Hematopoietic multipotent progenitor cell treated with erythropoietin and hydrocortisone succinate and interleukin-3 and kit ligand, for 4 days (in vitro differentiated cells): Measurements from ENCODE around the gene MCF2L.

Source experiments
- DNase-seq: peaks from one replicate; pipeline ENCODE4 v3.0.0-alpha.2; 2015

The MCF2L gene

DNA sequence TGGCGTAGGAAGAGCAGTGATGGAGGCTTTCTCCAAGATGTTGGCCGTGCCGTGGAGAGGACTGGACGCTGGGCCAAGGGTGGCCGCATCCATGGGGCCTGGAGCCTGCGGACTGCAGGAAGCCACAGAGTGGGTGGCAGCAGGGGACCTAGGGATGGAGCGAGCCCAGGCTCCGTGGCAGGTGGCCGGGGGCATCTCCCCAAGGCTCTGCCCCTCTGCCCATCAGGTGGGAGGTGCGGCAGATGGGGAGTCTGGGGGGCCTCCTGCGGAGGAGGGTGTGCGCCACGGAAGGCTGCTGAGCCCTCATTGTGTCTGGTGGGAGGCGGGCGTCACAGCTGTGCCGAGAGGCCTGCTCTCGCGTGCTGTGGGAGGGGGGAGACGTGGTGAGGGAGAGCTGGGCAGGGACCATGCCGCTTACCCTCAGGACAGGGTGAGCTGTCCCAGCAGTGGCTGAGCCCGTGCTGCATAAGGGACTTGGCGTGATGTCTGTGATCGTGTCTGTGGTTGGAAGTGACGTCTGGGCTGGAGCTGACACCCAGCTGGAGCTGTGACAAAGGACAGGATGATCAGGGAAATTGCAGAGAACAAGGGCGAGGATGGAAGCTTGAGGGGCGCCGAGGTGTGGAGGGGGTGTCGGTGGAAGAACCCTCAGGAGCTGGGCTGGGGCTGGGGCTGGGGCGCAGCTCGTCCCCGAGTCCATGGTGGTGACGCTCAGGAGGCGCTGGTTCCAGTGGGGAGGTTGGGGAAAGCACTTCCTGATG, 13.4 kb downstream of the MCF2L start:
- DNase-seq = no peak

DNA sequence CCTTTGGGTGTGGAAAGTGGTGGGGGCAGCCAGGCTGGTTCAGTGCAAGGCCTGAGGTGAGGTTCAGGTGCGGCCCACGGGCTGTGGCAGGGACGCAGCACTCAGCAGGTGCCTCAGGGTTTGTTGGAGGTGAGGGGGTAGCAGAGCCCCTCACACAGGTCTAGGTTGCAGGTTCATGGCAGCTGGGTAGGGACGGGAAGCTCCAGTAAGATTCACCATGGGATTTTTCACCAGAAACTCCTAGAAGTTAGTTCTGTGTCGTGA, 14.0 kb downstream of the MCF2L start:
- DNase-seq = no peak

DNA sequence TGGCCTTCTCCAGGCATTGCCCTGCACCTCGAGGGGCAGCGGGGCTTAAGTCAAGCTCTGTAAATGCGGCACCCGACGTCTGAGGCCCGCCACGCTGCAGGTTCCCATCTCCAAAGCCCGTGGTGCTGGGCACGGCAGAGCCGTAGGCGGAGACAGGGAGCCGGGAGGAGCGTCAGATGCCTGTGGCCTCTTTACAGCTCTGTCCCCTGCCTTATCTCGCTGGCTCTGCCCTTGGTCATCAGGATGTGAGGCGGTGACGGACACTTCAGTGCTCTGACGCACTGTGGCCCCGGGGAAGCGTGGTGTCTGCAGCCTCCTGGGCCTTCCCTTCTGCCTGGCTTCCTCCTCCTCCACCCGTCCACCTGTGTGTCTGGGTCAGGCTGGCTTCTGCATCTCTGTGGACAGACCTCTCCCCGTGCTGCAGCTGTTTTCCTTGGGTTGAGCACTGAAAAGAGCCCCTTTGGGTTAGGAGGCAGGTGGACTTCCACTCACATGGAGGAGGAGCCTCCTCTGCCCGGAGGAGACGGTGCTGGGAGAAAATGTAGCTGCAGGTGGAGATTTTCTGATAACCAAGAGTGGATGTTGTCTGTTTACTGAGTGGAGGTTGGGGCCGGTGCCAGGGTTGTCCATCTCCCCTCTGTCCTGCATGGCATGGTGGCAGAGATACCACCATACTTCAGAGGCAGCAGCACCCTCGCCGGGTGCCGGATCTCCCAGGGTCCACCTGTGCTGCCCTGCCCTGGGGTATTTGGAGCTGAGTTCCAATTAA, 14.6 kb downstream of the MCF2L start:
- no peak for DNase-seq

DNA sequence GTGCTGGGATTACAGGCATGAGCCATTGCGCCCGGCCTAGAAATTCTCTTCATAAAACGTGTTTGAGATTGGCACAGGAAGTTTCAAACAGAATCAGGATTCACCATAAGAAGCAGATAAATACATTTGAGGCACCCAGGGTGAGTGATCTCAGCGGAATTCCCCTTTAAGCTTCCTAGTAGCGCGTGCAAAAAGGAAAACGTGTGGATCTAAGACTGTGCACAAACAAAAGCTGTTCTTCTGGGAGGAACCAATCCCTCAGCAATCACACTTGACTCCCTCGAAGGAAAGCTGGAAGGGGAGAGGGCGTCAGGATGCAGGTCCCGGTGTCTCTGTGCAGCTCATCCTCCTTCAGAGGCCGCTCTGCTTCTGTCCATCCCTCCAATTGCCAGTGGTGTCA, 15.5 kb downstream of the MCF2L start:
- DNase-seq = no peak

DNA sequence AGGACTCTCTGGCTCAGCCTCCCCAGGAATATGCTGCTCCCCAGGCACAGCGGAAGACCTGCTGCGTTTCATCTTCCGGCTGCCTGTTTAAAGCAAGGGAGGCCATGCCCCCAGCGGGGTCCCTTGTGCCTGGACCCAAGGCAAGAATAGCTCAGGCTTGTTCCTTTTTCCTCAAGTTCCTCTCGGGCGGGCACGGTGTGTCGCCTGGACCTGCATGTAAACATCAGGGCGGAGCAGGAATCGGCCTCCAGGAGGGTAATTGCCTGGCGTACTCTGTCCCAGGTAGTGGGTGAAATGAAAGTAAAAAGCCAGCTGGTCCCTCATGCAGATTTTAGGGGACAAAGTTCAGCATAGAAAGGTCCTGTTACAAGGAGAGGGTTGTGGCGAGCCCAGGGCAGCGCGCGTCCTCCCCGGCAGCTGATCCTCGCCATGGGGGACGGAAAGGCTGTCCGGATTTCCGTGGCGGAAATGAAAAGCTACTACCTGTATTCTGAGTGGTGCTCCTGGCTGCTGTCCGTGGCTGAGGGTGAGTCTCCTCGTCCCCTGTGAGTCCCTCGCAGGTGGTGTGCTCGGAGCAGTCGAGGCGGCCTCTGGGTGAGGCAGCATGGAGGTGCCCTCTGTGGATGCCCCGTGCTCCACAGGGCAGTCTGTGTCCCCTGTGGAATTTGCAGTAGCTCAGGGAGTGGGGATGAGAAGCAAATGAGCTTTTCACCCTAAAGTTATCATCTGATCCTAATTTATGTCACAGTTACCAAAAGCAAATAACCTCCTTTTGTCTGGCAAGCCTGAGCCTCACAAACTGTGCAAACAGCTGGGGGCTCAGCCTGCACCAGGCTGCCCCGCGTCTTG, 16.2 kb downstream of the MCF2L start:
- DNase-seq = no peak

DNA sequence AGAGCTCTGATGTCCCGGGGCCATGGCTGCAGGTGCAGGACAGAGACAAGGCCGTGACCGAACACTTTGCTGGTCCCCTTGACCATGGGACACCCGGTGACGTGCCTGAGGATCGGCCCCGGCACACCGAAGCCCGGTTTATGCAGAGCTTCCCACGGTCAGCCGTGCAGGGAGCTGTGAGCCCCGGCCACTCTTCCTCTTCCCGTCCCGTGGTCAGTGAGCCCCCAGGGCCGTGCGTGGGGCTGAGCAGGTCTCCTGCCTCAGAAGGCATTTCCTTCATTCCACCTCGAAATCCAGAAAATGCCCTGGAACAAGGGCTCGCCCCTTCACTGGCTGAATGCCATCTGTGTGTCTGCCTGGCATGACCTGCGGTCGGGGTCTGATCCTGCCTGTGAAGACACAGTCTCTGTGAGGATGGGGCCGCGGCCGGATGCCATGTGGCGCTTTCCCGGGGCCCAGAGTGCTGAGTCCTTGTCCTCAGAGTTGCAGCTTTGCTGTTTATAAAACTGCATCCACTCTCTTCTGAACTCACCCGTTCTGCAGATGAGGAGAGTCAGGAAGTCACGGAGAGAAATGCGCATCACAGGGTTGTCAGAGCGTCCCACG, 16.9 kb downstream of the MCF2L start:
- no peak for DNase-seq

DNA sequence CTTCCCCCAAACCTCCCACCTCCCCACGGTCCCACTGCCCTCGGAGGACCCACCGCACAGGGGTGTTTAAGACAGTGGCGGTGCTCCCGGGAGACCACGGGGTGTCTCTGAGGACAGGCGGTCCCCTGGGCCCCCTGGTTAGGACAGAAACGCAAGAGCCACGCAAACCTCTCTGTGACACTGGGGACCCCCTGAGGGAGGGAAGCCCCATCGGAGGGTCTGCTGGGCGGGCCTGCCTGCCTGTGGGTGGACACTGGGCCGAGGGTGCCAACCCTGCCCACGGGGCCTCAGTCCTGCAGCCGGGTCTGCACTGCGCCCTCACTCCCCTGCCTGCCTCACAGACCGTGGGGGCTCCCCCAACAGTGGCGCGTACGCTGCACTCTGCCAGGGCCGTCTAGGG, 17.5 kb downstream of the MCF2L start:
- DNase-seq = no peak

DNA sequence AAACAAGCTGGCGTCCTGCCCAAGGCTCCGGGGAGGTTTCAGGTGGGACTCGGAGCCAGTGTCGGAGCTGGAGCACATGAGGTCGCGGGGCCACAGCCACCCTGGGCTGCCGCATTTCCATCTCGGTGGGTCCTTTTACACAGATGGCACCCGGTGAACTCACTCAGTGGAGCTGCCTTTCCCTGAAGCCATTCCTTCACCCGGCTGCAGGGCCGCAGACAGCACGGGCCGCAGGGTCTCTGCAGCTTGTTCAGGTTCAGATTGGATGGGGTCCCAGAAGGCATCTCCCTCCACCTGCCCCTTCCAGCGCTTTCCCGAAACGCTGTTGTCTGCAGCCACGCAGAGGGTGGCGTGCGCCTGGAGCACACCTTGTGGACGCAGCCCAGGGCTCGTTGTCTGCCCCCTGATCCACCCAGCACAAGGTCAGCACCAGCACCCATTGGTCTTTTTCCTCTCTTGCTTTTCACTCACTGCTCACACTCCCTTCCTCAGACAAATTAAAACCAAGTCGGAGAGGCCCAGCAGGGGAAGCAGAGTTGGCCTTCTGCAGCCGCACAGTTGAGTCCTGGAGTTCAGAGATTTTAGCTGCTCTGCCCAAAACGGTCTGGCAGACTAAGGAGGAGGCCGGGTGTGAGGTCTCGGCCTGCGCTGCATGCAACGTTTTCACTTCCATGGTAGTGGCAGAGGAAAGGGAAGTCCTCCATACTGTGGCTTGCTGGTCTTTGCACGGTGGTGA, 18.1 kb downstream of the MCF2L start:
- no peak for DNase-seq

DNA sequence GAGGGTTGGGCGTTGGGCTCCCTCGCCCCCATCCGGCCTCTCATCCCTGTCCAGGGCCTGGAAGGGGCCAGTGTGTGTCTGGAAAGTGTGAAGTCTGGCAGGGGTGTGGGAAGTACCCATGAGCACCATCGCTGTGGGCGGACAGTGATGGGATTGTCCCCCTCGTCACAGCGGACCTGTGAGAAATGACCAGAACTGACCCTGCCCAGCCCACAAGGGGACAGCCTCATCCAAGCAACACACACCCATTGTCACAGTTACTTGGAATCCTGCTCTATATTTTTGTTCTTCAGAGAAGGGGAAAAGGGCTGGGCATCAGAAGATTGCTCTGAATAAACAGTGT, 18.6 kb downstream of the MCF2L start:
- no peak for DNase-seq

DNA sequence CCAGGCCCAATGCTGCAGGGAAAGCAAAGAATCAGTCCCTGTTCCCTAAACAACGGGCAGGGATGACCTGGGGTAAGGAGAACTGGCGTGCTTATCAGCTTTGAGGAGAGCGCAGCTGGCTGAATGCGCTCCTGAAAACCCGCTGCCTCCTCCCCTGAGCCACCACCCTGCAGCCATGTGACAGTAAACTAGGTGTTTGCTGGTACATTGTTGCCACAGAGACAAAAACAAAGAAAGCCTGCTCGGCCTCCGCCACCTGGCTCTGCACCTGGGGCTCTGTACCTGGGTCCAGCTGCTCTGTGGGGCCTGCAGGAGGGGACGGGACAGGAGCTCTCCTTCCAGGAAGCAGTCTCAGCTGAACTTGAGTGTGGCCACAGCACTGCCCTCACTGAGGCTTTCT, 21.8 kb downstream of the MCF2L start:
- peak; percentile 29 for DNase-seq

DNA sequence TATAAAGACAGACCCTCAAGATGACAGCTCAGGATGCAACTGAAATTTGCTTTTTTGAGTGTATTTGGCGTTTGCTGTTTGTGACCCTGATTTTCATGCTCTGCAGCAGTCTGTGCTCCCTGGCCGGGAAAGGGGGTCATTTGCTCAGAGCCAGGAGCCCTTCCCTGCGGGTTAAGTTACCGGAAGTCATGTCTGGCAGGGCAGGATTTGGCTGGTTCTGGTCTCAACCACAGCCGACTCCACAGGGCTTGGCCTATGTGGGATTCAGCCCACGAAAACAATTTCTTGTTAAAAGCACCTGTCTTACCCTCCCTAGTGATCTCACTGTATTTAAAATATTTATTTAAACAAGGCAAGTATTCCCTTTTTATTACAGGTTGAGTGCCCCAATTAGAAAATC, 22.6 kb downstream of the MCF2L start:
- DNase-seq = no peak

DNA sequence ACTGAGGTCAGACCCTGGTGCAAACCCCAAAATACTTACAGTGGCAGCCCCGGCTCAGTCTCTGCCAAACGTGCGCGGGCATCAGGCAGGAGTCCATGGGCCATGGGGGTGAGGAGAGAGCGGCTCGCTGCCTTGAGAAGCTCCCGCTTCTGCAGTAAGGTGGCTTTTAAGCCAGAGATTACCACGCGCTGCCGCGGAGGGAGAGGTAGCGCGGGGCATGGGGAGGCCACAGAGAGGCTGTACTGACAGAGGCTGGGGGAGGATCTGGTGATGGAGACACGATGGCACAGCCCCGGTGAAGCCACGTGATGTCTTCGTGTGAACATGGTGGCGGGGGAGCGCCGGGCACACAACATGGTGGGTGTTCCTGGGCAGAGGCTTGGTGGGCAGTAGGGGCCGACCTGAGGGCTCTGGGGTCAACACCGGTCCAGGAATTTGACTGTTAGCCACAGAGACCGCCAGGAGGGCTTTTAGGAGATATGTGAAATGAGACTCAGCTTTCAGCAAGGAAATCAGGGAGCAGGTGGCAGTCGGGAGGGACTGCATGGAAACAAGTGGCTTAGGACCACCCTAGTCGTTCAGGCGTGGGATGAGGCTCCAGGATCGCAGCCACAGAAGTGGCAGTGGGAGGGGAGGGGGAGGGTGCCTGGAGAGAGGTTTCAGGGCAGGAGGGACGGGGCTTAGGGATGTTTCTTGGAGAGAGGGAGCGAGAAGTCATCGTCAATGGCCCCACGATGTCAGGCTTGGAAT, 24.1 kb downstream of the MCF2L start:
- DNase-seq = no peak

DNA sequence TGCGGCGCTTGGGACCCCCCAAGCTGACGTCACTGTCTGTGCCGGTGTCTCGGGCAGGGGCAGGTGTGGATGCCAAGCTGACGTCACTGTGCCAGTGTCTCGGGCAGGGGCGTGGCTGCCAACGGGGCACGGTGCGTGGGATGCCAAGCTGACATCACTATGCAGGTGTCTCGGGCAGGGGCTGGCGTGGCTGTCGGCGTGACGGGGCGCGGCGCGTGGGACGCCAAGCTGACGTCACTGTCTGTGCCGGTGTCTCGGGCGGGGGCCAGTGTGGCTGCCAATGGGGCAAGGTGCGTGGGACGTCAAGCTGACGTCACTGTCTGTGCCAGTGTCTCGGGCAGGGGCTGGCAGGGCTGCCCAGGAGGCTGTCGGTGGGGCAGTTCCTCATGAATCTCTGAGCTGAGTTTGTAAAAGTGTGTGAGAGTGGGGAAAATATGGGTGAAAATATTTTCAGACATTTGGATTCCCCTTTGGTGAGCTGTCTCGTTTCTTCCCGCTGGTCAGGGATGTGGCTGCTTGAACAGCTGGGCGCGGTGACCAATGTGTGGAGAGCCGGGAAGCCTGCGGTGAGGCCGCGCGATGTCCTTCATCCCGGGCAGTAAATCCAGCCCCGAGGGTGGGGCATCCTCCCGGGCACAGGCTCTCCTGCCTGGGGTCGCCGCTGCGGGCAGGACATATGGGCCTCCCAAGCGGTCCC, 25.2 kb downstream of the MCF2L start:
- no peak for DNase-seq

DNA sequence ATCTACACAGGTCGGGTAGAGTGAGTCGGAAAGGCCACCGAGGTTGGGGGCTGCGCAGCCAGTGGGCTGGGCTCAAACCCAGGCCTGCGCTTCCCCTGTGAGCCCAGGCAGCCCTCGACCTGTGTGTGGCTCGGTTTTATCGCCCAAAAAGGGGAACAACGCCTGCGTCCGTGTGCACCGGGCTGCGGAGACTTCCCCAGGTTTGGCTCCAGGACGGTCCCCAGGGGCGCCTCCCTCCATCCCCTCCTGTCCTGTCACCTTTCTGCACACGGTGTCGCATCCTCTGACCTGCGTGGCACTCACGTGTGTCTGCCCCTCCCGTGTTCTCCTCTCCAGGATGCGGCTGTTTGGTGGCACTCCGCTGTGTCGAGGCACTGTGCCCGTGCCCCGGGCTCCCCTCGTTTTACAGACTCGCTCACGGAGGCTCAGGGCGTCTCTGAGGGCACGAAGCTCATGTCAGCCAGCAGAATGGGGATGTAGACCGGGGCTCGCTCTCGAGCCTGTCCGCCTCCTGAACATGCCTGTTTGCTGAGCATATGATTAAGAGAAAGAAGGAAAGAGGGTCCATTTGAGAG, 25.9 kb downstream of the MCF2L start:
- DNase-seq = no peak

DNA sequence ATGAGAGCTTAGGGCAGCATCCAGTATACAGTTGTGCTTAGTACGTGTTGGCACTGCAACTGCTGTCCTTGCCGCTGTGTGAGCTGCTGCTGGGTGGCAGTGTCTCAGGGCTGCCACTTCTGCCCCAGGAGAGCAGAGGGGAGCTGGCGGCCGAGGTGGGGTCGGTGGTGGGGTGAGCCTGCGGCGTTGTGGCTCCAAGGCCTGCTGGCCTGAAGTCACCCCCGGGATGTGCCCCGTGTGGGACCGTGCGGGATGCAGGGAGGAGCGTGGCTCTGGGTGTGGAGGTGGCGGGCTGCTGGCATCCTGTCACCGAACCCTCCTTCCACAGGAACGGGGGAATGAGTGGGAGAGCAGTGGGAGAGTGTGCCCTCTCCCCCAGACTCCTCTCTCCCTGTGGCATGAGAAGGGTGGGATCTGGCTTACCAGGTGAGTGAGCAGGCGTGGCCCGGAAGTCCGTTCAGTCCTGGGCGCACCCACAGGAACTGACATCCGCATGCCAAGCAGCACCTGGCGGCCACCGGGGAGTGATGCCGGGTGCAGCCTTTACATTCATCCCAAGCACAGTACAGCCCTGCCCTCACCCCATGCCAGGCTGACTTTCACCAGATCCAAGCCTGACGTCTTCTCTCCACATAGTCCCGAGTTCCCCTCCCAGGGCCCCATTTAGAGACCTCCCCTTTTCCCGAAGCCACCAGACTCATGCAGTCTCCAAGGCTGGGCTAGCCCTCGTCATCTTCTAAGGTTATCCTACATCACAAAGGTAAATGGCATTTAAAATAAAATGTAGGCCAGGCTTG, 26.6 kb downstream of the MCF2L start:
- no peak for DNase-seq

DNA sequence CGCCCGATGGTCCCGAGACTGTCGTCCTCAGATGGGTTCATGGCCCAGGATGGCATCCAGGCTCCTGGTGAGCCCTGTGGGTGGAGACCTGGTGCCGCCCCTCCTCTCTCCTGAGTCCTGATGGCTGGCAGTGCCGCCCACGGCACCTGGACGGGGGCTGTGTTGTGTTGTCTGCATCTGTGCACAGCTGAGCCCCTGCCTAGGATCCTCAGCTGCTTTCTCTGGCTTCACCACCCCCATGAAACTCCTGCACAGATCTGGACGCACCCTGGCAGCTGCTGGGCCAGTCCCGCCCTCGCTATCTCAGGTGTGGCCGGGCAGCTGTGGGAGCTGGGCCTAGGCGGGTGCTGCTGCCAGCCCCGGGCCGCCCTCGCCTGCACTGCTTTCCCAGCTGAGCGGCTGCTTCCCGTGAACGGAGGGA, 27.7 kb downstream of the MCF2L start:
- no peak for DNase-seq

DNA sequence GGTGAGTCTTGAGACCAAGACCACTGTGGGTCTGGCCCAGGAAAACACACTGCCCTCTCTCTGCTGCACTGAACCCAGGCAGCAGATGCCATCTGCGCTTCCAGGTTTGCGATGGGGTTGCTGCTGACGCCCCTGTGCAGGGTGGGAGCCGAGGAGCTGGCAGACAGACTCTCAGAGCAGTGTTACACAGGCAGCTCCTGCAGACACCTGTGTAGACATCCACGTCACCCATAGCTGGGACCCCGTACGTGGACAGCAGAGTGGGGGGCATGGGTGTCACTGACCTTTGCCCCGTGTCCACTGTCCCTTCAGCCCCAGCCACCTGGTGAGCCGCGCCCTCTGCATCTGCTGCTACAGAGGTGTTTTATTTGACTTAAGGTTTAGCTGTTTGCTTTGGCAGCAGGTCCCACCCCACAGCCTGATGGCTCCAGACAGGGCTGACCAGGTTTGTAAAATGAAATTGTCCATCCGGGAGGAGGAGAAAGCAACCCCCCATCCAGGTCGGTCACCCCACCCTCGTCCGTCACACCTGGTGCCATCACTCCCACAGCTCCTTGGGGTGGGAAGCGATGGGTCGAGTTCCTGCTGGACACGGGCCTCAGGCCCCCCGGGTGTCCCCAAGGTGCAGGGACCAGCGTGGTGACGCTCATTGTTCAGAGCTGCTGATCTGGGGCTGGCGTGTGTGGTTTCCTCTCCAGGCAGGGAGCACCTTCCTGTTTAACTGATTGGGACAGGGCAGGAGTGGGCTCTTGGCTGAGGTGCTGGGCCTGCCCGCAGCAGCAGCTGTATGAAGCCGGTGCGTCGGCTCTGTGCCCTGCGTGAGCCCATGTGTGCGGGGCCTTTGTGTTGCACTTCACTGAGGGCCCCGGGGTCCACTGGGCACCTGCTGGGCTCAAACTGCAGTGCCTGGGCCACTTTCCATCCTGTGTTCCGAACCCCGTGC, 28.4 kb downstream of the MCF2L start:
- peak; percentile 12 for DNase-seq

DNA sequence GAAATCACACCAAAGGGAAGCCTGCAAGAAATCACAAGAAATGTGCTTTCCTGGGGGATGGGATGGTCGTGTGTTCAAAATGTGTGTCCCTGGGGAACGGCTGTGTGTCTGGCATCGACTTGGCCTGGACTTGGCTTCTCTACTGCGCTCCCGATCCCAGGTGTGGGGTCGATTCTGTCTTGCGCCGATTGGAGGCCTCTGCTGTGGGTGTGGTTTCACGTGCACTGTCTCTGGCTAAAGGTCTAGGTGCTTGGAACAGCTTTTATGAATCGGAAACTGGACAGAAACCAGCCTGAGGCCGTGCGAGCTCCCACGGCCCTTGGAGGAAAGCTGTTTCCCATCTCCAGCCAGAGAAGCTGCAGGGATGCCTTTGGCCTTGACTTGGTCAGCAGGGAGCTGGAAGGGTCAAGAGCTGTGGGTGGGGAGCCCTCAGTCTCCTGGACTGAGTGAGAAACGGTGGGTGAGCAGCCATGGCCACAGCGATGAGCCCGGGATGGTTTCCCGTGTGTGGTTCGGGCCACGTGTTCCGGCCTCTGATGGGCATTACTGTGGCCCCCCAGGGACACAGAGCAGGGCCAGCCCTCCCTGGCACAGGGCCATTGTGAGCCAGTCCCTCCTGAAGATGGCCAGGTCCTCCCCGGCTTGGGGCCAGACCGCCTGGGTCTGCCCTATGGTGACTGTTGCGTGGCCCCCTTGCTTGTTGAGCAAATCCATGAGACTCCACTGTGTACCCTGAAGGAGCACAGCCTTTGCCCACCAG, 29.7 kb downstream of the MCF2L start:
- no peak for DNase-seq
